Measurements from ENCODE around the gene ZMYND8.
"Not testable (repeated sequence)": the region's sequence is repeated elsewhere in the genome, so short reads cannot be mapped to it uniquely, and the experiment has no call there.

ZMYND8 gene

DNA sequence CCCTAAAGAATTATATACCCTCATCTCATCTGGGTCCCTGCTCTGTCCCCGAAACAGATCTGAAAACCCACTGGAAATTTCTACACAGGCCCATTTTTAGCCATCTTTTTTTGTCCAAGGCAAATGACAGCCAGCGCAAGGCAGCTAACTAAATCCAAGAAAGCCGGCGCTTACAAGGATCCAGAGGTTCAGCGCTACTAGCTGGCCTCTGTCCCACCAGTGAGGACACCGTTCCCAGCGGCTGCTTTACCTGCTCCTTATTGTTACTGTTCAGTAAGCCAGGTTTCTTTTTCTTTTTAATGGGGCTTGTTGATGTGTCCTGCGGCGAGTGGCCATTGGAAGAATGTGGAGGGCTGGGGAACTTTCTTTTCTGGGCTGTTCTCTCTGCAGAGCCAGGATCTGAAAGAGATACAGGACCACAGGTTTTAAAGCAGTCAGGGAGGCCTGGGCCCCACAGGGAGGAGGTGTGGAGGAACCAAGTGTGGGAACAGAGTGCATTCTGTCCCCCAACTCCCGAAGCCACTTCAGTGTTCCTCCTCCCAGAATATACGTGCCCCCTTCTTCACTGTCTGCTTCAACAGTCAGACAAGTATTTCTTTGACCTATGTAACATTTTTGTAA lies 46.6 kb downstream of the ZMYND8 start:
- no peak for DNase-seq

DNA sequence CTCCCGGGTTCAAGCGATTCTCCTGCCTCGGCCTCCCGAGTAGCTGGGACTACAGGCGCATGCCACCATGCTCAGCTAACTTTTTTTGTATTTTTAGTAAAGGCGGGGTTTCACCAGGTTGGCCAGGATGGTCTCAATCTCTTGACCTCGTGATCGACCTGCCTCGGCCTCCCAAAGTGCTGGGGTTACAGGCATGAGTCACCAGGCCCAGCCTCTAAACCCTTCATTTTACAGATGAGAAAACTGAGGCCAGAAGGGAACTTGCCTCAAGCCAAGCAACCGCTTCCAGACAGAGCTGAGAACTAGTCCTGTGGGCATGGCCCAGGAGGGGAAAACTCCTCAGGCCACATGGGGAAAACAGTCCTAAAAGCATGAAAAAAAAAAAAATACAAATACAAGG lies 47.1 kb downstream of the ZMYND8 start:
- no peak for DNase-seq

DNA sequence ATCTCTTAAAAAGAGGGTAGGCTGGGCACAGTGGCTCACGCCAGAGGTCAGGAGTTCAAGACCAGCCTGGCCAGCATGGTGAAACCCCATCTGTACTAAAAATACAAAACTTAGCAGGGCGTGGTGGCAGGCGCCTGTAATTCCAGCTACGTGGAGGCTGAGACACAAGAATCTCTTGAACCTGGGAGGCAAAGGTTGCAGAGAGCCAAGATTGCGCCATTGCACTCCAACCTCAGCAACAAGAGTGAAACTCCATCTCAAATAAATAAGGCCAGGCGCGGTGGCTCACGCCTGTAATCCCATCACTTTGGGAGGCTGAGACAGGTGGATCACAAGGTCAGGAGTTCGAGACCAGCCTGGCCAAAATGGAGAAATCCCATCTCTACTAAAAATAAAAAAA lies 48.9 kb downstream of the ZMYND8 start:
- not testable (repeated sequence) for DNase-seq

DNA sequence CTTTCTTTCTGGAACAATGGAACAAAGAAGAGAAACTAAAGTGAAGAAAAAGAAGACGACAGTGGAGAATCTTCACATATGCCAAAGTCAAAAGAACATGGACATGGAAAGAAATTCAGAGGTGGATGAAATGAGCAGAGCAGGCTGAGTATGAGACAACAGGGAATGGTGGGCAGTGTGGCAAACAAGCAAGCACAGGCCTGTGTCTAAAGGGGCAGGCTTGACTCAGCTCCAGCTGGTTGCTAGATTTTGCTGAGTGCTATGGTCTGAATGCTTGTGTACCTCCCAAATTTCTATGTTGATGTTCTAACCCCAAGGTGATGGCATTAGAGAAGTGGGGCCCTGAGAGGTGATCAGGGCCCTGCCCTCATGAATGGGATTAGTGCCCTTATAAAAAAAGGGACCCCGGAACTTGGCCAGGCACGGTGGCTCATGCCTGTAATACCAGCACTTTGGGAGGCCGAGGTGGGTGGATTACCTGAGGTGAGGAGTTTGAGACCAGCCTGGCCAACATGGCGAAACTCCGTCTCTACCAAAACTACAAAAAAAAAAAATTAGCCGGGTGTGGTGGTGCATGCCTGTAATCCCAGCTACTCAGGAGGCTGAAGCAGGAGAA lies 49.6 kb downstream of the ZMYND8 start:
- no peak for DNase-seq

DNA sequence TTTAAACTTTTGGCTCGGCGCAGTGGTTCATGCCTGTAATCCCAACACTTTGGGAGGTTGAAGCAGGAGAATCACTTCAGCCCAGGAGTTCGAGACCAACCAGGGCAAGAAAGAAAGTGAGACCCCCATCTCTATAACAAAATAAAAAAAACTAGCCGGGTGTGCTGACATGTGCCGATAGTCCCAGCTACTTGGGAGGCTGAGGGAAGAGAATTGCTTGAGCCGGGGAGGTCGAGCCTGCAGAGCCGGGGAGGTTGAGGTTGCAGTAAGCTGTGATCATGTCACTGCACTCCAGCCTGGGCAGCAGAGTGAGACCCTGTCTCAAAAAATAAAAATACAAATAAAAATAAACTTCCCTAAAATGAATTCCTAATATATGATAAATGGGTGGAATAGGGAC lies 50.4 kb downstream of the ZMYND8 start:
- DNase-seq = no peak

DNA sequence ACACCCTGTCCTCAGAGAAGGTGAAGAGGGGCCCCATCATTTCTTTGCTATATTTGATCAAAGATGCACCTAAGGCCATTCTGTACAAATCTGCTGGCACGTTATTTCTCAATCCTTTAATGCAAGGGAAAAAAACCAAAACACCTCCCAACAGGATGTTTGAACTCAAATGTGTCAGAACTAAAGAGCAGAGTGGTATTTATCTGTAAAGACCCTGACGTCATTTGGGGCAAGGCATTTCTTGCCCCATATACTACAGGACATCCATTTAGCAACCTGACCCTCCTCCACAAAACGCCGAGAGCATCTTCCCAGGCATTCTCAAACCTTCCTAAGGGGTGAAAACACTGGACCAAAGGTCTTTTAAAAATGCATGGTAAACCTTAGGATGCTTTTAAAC lies 50.8 kb downstream of the ZMYND8 start:
- DNase-seq = no peak

DNA sequence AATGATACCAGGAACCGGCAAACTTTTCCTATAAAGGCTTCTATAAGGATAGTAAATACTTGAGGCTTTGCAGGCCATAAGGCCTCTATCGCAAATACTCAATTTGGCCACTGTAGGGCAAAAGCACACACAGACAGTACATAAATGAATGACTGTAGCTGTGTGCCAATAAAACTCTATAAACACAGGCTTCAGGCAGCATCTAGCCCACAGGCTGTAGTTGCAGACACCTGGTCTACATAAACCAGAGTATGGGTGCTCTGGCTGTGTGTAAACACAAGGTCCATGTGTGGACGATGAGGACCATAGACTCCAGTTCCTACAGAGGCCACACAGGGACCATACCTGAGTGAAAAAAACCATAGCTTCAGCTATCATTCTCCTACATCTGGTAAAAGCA lies 52.2 kb downstream of the ZMYND8 start:
- peak; percentile 16 for DNase-seq

DNA sequence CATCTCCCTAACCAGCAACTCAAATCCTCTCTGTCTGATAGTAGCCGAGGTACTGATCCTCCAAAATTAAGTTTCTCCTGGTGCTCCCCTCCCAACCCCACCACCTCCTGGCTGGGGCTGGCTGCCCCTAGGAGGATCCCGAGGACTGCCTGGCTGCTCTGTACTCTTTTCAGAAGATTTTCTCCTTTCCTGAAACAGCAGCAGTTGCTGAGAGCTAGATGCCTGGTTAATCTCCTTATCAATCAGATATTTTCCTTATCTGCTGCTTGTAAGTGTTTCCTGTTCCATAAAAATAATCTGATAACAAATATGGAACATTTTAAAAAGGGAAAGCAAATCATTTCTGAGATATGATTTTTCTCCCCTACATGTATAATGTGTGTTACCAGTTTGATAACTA lies 52.8 kb downstream of the ZMYND8 start:
- DNase-seq = no peak

DNA sequence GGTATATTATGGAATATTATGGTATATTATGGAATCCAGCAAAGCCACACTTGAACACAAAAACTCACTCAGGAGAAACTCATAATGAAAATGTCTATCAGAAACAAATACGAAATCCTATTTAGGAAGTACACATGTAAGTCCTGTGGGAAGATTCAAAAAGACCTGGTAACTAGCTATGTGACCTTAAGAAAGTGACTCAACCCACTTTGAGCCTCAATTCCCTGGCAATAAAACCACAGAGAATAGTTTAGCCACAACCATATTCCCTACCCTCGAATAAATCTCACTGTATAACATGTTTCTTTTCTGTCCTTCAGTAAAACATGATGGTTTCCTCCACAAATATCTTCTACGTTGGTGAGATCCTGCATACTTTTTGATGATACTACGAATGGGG lies 56.4 kb downstream of the ZMYND8 start:
- peak; percentile 45 for DNase-seq

DNA sequence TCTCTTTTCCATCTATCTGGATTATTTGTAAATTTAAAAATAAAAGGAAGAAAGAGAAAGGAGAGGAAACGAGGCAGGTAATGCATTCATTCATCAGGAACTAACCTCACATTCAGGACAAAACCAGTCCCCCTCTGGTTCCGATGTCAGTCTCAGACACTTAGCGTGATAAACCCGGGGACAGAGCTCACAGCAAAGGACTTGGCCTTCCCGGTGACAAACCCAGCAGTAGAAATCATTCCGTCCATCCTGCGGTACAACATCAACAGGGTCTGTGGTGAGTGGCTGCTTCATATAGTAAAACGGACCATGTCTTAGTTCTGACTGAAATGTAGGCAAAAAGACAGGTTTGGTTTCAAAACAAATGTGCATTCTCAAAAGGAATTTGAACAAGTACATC lies 57.9 kb downstream of the ZMYND8 start:
- no peak for DNase-seq

DNA sequence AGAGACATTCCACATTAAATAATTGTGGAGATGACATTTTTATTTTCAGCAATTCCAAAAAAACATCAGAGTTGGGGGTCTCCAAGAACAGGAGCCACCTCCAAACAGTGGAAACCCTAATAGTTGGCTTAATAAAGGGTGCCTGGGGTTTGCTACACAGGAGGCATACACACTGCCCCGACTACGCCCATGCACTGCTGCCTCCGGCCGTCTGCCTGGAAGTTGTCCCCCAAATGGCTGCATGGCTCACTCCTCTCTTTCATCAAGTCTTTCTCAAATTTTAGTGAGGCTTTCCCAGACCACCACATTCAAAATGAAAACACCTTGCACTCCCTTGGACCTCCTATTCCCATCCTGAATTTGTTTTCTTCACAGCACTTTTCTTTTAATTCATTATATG lies 58.8 kb downstream of the ZMYND8 start:
- no peak for DNase-seq

DNA sequence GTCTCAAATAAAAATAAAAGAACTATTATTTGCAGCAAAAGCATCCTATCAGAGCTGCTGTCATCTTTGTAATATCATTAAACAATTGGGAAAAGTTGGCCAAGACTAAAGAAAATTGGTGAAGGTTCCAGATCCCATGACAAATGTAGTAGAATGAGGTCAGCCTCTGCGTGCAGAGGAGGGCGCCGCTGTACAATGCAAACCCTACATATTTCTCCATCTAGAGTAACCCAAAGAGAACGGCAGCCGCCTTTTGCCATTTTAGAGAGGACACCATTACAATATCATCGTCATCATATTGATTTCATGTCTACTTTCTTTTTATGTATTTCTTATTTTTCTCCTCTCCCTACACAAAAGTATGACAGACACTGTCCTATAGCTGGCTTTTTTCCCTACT lies 59.5 kb downstream of the ZMYND8 start:
- no peak for DNase-seq

DNA sequence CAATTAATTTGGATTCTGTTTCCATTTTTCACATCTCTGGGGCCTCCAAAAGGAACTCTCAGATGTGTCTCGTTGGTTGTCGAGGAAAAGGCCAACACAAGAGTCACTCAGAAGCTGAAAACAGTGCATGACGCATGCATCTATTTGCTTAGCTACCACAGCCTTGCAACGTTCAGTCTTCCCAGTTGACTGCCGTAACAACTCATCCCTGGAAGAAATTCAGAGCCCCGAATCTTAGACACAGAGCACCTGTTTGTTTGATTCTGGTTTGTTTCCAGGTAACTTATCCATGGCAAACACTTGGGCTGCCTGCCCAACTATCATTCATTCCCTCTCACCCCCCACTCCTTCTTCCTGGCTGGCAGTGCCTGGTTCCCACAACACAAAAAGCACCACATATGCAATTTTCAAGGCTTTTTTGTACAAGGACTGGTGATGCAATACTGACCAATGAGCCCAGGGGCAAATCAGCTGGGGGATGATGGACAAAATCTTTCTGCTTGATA lies 60.5 kb downstream of the ZMYND8 start:
- no peak for DNase-seq

DNA sequence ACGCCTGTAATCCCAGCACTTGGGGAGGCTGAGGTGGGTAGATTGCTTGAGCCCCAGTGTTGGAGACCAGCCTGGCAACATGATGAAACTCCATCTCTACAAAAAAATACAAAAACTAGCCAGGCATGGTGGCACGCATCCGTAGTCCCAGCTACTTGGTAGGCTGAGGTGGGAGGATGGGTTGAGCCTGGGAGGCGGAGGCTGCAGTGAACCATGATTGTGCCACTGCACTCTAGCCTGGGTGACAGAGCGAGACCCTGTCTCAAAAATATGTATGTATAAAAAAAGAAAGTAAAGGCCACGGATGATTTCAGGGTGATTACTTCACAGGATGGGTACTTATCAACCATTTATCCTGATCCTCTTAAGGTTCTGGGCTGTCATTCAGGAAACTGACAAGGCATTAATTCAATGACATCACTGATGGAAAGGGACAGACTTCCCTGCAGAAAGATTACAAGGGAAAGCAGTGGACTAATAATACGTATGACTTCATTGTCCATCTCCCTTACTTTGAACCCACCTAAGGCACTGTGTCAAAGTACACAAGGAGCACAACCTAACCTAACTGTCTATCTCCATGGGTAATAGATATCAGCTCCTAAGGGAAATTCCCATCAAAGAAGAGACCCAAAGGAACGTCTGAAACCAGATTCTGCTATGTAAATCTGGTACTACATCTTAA lies 61.2 kb downstream of the ZMYND8 start:
- DNase-seq = no peak

DNA sequence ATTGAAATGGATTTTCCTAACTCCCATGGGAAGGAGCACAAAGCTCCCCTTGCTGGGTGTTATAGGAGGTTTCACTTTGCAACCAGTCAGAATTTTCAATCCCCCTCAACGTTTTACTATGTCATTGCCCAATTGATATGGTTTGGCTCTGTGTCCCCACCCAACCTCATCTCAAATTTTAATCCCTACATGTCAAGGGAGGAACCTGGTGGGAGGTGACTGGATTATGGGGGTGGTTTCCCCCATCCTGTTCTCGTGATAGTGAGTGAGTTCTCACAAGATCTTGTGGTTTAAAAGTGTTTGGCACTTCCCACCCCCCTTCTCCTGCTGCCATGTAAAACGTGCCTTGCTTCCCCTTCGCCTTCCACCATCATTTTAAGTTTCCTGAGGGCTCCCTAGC lies 62.9 kb downstream of the ZMYND8 start:
- no peak for DNase-seq

DNA sequence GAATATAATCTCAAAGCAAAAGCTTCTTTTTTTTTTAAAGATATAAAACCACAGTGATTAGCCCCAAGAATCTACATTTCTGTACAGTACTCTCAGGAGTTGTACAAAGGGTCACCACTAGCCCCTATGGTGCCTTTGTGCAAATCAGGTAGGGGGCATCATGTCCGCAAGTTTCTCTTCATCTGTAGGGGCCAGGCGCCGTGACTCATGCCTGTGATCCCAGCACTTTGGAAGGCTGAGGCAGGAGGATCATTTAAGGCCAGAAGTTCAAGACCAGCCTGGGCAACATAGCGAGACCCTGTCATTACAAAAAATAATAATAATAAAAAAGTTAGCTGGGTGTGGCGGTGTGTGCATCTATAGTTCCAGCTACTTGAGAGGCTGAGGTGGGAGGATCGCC lies 63.9 kb downstream of the ZMYND8 start:
- DNase-seq = no peak

DNA sequence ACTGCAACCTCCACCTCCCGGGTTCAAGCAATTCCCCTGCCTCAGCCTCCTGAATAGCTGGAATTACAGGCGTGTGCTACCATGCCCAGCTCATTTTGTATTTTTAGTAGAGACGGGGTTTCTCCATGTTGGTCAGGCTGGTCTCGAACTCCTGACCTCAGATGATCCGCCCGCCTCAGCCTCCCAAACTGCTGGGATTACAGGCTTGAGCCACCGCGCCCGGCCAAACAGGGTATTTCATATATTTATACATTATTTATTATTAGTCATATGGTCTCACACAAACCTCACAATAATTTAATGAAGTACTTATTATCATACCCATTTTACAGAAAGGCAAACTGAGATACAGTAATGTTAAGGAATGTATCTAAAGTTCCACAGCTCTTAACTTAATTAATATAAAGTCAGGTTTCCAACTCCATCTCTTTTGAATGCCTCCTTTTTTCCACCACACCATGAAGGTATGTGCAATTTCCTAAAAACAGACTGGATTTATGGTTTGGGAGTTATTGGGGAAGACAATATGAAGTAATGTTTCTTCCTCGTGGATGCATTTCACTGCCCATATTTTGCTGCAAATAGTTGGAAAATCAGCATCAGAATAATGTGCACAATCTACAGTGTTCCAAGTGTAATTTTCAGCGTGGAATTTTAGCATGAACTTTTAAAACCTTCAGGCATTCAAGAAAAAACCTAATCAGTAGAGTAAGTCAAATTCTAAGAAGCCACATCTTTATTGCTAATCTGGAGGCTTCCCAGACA lies 65.7 kb downstream of the ZMYND8 start:
- DNase-seq = no peak

DNA sequence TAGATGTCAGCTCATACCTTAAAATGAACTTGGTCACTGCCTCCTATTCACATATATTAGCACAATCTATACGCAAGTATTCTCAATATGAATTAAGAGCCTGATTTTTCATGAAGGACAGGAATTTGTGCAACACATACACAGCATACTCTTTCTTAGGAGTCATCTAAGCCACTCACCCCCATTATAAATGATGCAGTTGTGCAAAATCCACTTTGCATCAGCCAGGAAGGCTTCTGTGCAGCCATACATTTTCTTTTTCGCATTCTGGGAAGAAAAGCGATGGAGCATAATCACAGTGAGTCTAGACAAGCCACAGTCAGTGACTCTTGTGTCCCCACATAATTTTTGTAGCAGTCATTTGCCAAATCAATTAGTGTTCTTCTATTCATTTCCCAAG lies 66.5 kb downstream of the ZMYND8 start:
- DNase-seq = no peak

DNA sequence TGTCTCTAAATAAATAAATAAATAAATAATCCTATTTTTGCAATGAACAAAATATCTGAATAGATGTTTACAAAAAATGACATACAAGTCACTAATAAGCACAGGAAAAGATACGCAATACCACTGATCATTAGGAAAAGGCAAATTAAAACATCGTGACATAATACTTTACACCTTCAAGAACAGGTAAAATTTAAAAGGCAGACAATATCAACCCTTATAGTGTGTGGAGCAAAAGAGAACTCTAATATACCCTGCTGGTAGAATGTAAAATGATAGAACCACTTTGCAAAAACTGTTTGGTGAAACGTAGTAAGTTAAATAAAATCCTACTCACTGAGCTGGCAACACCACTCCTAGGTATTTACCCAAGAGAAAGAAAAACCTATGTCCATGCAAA lies 67.4 kb downstream of the ZMYND8 start:
- no peak for DNase-seq

DNA sequence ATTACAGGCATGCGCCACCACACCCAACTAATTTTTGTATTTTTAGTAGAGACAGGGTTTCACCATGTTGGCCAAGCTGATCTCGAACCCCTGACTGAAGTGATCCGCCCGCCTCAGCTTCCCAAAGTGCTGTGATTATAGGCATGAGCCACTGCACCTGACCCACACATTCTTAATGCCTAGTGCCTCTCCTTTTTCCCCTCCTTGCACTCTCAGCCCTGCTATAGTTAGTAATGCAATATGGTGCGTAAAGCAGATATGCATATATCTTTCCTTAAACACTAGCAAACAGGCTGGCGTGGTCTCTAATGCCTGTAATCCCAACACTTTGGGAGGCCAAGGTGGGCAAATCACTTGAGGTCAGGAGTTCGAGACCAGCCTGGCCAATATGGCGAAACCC lies 68.0 kb downstream of the ZMYND8 start:
- DNase-seq = not testable (repeated sequence)

DNA sequence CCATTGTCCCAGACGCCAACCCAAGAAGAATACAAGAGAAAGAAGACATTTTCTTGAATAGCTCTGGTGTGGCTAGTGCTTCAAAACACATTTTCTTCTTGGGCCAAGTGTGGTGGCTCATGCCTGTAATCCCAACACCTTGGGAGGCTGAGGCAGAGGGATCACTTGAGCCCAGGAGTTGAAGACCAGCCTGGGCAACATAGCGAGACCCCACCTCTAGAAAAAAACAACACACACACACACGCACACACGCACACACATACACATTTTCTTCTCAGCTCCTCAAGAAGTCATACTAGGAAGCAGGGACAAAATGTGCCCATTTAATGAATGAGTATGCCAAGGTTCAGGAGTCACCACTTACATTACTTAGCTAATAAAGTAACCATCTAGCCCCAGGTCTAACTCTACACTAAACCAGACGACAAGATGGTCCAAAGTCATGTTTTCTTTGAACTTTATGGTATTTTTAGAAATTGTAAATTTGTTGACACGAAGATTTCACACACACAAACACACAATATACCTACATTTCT lies 68.8 kb downstream of the ZMYND8 start:
- no peak for DNase-seq

DNA sequence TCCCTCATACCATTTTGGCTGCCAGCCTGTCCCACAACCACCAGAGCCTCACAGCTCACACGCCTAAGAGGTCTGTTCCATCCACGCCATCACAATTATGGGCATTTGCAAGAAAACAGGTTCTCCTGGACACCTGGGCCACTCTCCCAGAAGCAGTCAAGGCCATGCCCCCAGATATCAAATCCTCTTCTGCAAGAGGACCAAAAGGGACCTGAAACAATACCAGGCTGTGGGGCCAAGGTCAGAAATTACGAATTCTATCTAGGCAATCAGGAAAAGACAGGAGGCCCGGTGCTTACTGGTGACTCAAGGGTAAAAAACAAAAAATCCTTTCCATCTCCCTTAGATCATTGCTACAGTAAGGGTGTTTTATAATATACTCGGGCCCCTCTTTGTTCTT lies 69.8 kb downstream of the ZMYND8 start:
- DNase-seq = no peak

DNA sequence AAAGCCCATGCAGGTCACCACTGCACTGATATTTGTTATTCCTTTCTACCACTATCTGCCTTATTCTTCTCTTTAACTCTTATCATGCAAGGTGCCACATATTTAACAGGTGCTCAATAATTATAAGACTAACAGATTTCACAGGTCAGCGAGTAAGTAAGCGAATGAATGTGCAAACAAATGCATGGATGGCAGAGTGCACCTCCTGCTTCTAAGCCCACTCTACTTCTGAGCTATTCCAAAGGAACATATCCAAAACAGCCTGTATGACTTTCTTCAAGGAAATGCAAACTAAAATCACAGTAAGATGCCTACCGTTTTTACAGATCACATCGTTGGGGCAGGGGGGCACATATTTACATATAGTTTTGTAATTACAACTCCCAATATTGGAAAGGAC lies 71.3 kb downstream of the ZMYND8 start:
- no peak for DNase-seq
